NCI-H2227 treated with DMSO at 0.1 percent for 48 hours (cell line): ENCODE results near the gene EPB41L3.
"Not testable (repeated sequence)": the region's sequence is repeated elsewhere in the genome, so short reads cannot be mapped to it uniquely, and the experiment has no call there.

ENCODE experiments used
- DNase-seq: peaks from one replicate; lab custom pipeline; 2025; lab: John Stamatoyannopoulos, UW

EPB41L3 gene

DNA sequence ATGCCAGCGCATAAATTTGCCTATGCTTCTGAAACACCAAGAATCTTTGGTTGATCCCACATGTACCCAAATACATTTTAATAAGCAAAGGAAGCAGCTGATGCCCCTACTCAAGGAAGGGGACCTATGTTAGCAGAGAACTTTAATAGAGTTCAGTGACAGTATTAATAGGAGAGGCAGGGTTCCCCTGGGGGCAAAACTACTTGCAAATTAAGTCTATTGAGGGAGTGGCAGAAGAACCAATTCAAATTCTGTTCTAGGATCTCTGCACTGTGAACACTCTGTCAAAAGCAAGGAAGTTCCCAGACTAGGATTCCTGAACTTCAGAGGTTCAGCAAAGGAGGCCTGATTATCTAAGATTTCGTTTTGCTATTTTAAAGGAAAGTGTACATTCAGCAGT, 47.5 kb downstream of the EPB41L3 start:
- no peak for DNase-seq

DNA sequence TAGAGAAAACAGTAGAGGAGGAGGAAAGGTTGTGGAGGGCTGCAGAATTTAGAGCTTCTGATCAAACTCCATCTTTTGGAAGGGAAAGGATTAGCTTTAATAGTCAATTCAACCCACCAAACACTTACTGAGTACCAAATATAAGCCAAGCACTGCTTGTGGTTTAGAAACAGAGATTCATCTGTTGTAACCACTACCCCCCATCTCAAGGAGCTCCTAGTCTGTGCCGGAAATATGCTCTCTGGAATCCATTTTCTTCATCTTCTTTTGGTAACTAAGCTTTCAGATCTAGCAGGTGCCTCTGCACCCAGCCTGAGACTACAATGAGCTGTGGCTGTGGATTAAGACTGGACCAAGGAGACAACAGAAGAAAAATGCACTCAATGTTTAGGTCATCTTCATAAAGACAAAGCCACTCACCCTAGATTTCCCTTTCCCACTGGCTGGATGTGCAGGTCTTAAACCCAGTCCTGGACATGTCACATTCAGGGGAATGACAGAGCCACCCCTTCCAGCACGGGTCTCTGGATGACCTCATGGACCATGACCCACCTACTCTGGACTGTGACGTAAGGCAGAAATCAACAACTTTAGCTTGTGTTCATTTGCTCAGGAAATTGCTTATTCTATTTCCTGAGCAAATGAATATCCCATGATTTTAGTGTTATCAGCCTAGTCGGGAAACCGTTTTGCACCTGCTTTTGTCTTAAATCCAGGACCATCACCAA, 52.9 kb downstream of the EPB41L3 start:
- DNase-seq = no peak

DNA sequence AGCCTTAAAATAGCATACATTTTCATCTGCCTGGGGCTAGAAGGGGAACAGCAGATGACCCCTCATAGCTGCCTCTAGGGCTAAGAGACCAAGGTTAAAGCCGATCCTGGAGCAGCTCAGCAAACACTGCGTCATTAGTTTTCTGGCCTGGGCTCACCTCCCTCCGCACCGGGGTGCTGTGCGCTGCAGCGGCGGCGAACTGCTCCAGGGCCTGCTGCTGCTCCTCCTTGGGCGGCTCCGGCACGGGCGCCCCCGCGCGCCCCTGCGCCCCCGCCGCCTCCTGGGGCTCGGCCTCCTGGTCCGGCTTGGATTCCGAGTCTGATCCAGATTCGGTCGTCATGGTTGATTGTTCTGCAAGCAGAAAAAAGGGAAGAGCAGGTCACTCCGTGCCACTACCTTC, 55.0 kb downstream of the EPB41L3 start:
- DNase-seq = no peak

DNA sequence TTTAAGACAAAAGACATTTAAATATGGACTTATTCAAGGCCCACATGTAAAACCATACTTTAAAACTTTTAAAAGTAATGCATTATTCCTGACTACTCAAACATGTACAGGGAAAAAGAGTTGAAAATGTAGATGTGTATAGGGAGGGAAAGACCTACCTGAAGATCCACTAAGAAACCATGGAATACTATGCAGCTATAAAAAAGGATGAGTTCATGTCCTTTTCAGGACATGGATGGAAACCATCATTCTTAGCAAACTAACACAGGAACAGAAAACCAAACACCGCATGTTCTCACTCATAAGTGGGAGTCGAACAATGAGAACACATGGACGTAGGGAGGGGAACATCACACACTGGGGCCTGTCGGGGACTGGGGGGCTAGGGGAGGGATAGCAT, 55.8 kb downstream of the EPB41L3 start:
- DNase-seq = not testable (repeated sequence)

DNA sequence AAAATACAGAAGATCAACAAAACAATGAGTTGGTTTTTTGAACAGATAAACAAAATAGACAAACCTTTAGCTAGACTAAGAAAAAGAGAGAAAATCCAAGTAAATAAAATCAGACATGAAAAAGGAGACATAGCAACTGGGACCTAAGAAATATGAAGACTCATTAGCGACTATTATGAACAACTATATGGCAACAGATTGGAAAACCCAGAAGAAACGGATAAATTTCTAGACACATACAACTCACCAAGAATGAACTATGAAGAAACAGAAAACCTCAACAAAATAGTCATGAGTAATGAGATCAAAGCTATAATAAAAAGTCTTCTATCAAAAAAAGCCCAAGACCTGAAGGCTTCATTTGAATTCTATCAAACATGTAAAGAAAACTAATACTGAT, 59.3 kb downstream of the EPB41L3 start:
- DNase-seq = no peak

DNA sequence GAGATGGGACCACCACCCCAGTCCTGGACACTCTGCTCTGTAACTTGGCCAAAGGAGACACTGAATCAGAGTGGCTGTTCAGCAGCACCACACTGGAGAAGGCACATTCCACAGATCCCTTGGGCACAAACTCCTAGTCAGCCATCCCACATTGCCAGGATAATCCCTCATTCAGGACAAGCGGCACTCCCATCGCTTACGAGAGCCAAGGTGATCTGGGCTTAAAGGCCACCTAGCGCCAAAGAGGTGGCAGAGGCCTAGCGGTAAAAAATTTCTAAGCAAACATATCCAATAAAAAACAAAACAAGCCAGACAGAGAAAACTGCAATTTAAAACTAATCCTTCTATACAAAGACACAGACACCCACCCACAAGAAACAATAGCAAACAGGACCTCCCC, 62.2 kb downstream of the EPB41L3 start:
- no peak for DNase-seq

DNA sequence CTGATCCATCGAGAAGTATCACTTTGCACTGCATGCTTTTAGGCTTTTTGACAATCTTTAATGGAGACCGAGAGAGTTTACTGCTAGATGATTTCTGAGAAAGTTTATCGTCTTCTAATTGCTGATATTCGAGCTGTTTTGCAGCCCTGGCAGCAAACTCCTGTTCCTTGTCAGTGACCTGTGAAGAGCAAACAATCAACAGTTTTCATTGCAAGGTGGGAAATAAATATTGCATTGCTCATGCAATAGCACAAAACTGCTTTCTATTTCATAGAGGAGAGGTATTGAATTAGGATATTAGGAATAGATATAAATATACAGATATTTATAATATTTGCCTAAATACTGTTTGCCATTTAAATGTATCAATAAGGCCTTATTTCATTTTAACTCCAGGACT, 65.5 kb downstream of the EPB41L3 start:
- no peak for DNase-seq

DNA sequence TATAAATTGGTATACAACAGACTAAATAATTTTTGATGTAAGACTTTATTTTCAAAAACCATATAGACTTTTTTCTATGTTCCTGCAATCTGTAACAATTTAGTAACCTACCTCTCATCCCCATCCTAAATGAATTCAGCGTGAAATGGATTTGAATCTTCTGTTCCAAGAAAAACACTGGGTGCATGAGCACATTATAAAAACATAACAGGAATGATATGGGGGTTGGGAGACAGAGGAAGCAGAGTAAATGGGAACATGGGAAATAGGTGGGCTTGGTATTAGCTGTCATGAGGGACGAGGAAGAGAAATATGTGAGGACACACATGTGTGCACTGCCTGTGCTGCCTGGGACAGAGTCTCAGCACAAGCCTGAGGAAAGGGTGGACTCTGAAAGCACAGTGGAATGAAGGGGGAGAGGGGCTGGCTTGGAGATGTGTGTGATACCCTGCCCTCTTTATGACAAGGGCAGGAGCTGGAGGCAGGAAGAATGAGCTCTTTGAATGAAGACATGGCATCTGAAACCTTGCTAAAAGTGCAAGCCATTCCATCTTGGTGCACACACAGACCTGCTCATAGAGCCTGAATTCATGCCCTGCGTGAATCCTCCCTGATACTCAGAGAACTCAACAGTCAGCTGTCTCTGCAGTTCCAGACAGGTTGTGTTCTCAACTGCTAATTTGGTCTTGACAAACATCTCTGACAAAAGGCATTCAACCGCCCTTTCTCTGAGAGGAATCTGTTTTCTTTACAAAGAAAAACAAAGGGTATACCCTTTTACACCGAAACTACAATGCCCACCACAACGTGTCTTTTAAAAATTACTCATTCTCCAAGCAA, 66.6 kb downstream of the EPB41L3 start:
- DNase-seq = no peak

DNA sequence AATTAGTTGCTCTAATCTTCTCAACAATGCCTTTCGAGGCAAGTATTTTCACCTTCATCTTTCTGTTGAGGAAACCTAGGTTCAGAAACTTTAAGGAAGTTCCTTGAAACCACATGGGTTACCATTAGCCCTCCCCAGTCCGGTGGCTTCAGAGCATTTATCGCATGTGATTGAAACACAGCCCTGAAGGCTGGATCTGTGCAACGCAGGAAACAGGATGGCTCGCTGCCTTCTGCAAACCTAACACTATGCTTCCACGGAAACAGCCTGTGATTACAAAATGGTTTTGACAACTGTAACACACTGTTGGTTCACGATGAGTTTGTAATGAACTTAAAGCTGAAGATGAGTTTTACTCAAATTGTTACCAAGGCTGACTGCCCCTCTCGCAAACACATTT, 68.5 kb downstream of the EPB41L3 start:
- no peak for DNase-seq

DNA sequence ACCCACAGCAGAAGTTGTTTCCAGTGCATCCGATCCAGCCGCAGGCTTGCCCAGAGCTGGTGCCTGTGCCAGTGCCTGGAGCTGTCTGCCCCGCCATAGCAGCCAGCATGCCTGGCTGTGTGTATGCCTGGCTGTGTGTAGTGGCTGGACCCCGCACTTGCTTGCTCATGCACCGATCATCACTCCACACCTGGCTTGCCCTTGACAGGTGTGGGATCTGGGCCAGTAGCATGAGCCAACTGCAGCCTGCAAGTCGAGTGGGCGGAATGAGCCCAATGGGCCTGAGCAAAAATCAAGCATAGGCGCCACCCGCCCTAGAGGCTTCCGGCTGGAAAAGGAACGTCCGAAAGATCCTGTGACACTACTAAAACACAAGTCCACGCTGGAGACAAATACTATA, 74.5 kb downstream of the EPB41L3 start:
- no peak for DNase-seq

DNA sequence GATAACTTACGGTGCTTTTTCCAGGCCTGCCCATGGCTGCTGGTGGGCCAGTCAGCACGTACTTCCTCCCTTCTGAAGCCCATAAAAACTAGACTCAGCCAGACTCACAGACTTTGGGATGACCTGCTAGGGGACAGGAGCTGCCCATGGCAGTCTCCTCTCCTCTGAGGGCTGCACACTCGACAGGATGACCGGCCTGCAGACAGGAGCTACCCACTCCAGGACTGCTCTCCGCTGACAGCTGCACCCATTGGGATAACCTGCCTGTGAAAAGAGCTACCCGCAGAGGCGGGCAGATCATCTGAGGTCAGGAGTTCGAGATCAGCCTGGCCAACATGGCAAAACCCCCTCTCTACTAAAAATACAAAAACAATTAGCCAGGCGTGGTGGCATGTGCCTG, 75.4 kb downstream of the EPB41L3 start:
- DNase-seq = no peak

DNA sequence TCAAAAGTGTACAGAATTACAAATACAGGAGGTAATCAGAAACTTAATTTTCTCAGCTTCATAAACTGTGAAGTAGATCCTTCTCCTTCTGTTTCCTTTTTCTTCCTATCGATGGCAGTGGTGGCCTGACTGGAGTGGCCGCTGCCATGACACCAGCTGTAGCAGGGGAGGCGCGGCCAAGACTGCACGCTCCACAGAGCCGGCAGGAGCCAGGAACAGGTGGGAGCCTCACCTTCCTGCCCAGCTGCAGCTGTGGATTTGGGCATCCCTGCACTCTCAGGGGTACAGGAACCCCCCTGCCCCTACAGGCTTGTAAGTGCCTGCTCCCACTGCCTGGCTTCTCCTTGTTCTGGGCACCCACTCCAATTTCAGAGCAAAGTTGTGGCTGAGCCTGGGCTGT, 76.1 kb downstream of the EPB41L3 start:
- no peak for DNase-seq

DNA sequence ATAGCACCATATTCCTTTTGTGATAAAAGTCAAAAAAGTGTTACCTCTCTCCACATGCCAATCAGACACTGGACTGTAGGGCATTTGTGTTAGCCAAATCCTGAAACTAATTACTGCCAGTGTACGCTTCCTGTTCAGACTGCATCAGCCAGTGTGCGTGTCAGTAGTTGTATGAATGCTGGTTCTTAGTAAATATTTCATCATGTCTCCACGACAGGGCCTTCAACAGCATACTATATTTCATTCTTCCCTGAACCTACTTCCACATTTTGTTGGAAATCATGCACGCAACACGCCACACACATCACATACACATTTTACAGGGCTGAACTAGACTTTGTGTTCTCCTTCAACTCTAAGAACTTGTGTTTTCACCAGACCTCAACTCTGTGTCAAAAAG, 77.5 kb downstream of the EPB41L3 start:
- DNase-seq = no peak

DNA sequence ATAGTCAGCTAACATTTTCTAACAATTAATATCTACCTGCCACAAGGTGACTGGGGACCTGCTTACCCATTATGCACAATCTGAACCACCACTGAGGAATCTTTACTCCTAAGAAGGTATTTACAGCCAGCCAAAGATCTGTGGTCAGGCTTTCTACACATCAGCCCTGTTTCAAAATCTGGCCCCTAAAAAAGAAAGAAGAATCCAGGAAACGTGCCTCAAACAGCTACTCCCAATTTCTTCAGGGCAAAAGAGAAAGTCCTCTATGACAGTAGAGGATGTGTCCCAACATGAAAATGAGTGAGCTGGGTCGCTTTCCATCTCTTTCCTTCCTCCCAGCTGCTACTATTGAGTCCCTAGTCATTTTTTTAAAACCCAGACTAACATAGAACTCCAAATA, 79.5 kb downstream of the EPB41L3 start:
- no peak for DNase-seq

DNA sequence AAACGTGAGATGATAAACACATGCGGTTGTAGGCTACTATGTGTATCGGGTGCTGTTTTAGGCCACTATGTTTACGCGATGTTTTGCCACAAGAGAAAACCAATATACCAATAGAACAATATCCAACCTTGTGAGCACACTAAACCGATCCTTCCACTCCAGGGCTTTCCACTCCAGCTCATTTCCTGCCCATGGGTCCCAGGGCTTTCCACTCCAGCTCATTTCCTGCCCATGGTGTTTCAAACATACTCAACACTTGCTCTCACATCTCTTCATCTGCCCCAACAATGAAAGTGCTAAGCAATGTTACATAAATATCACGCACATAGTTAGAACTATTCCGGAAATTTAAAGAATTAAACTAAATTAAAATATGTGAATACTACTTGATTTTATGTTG, 80.0 kb downstream of the EPB41L3 start:
- DNase-seq = no peak

DNA sequence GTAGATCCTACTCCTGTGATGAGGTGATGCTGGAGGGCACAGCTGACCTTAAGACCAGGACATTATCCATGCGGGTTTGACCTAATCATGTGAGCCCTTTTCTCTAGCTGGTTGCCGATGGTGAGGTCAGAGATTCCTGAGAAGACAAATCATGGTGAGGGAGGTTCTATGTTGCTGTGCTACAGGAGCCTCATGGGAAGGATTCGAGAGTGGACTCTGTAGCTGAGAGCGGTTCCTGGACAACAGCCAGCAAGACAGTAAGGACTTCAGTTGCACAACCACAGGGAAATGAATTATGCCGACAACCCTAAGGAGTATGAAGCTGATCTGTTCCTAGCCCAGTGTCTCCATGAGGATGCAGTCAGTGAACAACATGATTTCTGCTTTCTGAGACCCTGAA, 80.4 kb downstream of the EPB41L3 start:
- DNase-seq = no peak

DNA sequence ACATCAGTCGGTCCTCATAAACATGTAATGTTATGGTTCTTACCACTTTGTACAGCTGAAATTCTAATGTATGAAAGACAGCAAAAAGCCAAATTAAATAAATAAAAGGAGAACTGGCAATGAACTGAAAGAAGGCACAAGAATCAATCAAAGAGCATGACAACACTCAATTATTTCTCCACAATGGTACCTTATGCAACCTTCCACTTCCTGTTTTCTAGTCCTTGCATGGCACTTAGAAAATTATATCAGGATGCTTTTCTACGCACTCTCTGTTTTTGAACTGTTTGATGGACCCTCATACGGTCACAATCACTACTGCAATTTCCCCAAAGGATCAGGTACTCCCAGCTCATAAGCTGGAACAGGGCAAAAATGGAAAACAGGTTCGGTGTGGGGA, 81.6 kb downstream of the EPB41L3 start:
- no peak for DNase-seq

DNA sequence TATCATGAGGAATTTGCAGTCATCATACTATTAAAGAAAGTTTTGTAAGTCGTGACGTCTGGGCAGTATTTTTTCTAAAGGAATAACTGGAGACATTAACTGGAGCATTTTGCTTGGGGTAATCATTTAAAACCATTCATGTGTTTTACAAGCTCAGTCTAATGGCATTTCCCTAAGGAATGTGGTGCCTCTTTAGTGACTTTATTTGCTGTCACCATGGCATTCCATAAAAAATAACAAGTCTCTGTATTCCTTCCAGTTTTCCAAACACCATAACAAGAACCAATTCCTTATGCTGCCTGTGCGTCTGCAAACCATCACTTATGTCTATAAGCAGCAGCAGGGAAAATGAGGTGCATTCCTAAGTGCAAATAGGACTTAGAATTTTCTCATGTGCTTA, 82.8 kb downstream of the EPB41L3 start:
- no peak for DNase-seq

DNA sequence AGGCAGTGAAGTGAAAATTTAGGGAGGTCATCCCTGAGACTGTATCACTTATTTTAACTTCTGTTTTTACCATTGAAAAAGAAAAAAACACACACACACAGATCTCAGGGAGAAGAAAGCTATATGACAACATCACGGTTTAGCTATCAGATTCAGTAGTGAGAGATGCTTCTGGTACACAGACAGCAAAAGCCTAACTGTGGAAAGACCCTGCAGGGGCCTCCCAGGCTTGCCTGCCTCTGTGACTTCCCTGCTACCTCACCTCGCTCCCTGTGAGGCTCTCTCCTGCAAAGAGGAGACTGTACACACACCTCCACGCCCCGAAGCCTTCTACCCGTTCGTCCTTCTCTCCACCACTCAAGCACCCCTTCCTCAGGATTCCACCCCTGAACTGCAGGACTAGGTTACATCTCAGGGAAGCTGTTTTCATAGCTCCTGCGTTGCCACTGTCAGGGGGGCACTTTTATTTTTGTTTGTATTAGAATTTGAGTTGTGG, 86.3 kb downstream of the EPB41L3 start:
- no peak for DNase-seq

DNA sequence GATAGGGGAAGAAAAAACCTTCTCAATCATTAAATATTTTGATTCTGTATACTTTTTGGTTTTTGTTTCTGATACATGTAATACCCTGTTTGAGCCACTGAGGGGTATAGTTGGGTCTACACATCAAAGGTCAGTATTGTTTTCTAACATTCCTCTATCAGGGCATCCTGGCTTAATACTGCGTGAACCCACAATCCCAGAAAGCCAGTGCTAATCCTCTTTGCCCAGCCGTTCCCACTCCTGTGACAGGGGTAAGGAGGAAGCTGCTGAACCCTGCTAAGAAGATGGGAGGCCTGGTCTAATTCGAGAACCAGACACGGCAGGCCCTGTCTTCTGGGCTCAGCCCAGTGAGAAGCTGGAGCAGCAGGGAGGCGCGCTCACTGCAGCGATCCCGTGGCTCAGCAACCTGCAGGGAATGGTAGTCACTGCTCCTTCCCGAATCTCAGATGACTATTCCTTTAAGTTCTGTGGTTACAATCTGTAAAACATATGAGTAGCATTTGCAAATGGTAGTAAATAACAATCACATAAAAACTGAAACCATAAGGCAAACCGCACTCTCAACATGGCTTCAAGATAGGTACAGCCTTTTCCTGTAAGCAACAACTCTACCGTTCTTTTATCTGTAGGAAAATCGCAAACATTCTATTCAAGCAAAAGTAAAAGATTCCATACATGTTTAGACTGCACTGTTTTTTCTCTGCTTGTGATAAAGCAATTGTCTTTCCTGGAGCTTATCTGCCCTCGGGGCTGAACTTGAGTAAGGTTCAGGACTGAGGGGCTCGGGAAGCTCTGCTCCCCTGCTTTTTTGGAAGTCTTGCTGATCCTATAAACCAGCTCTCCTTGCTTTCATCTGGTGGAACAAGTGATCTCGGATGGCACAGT, 87.0 kb downstream of the EPB41L3 start:
- no peak for DNase-seq

DNA sequence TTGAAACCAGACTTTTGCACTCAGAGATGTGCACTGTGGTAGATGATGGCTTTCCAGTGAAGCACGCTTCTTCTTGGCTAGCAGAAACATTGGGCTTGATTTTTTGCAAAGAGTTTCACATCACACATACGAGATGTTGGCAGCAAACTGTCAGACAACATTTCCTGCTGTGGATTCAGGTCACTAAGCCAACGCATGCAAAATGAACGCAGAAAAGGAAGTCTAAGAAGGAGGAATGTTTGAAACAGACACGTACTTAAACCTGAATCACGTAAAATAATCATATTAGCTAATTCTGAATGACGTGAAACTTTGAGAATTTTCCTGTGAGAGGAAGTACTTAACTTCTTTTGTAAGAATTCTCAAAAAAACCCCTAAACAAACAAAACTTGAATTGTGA, 88.1 kb downstream of the EPB41L3 start:
- DNase-seq = no peak

DNA sequence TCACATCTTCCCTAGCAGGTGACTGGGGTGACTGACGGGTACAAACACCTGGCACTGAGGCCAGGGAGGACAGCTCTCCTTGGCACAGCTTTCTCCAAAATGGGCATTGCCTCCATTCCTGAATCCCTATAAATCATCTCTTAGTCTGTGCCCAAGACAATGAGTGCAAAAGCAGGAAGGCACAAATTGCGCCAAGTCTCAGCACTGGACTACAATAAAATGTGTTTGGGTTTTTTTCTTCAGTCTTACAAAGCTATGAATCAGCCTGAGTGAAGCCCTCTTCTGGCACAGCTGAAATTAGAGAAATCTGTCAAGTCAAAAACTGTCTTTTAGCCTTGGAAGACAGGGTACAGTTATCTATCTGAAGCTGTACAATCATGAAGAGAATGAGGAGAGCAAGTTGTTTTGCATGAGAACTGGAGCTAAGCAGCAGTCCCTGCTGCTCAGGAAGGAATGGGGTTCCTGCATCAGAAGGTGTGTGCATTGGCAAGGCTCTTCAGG, 90.8 kb downstream of the EPB41L3 start:
- DNase-seq = no peak
